BLaER1 (cell line): ENCODE measurements around the gene LST1.

Experiments
- H3K27ac ChIP-seq: shearing (Covaris generic); formaldehyde crosslinking; 2 replicates; pipeline ENCODE4 v1.8.1; 2022
- H3K27me3 ChIP-seq: shearing (Covaris generic); formaldehyde crosslinking; 2 replicates; pipeline ENCODE4 v1.8.1; 2022
- H3K36me3 ChIP-seq: shearing (Covaris generic); formaldehyde crosslinking; 2 replicates; pipeline ENCODE4 v1.8.1; 2022
- H3K4me1 ChIP-seq: shearing (Covaris generic); formaldehyde crosslinking; 2 replicates; pipeline ENCODE4 v1.8.1; 2022
- H3K4me2 ChIP-seq: shearing (Covaris generic); formaldehyde crosslinking; 2 replicates; pipeline ENCODE4 v1.8.1; 2022
- H3K4me3 ChIP-seq: shearing (Covaris generic); formaldehyde crosslinking; 2 replicates; pipeline ENCODE4 v1.8.1; 2022
- H3K9ac ChIP-seq: shearing (Covaris generic); formaldehyde crosslinking; 2 replicates; pipeline ENCODE4 v1.8.1; 2022
- H3K9me3 ChIP-seq: shearing (Covaris generic); formaldehyde crosslinking; 2 replicates; pipeline ENCODE4 v1.8.1; 2022
- H4K20me1 ChIP-seq: shearing (Covaris generic); formaldehyde crosslinking; 2 replicates; pipeline ENCODE4 v1.8.1; 2022
- Cebpa-rat ChIP-seq: shearing (Covaris generic); IDR thresholded peaks from 2 replicates; pipeline ENCODE4 v1.8.1; 2022

The LST1 gene

DNA sequence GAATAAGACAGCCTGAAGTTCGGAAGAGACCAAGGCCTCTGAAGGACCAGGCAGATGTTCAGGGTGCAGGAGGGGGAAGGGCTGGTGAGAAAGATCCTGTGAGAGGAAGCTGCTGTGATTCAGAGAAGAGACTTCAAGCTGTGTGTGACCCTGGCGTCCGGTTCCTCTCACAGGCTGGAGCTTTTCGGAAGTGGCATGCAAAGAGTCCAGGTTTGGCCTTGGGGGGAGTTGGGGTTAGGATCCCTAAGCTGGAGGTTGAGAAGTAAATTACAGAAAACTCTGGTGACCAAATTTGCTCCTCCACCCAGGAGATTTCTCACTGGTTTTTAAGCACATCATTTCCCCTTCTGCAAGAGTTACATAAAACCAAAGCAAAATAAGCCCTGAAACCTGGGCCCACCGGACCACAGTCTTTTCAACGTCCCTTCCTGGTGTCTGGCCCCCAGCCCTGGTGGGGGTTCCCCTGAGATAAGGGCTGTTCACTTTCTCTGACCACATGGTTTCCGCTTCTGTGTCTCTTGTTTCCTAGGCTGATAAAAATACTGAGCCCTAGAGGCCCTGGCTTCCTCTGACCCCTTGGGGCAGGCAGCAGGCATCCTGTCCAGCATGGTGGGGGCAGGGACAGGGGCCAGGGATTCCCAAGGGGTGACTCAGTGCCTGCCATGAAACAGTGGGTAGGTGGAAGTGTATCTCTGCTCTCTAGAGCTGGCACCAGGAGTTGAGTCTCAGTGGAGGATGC lies 25.9 kb upstream of the LST1 start:
- H3K9ac ChIP-seq, result peak overlapping the region; percentile 80
- no peak for TF ChIP-seq Cebpa-rat
- H3K27ac ChIP-seq, result peak overlapping the region; percentile 96
- H4K20me1 ChIP-seq, result no peaks in the 10 kb centered on the region
- H3K36me3 ChIP-seq, result no peaks in the 10 kb centered on the region
- H3K9me3 ChIP-seq, result no peaks in the 10 kb centered on the region
- peak overlapping the region; percentile 98 for H3K4me2 ChIP-seq
- no peaks in the 10 kb centered on the region for H3K27me3 ChIP-seq
- peaks cover 100% of the 10 kb centered on the region for H3K4me1 ChIP-seq
- H3K4me3 ChIP-seq, result peak overlapping the region; percentile 61

DNA sequence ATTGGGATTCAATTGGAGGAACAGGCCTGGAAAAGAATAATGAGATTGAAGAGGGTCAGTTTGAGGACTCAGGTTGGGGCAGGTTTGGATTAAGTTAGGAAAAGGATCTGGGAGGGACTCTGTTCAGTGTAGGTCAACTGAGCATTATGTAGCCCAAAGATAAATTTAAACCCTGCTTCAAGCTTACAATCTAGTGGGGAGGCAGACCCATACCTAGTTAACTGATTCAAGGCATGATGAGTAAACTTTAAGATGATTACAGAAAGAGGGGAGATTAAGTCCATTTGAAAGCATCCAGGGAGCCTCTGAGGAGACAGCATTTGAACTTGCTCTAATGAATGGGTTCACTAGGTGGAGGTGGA lies 25.4 kb upstream of the LST1 start:
- Histone ChIP-seq H3K27ac (peak overlapping the region; percentile 96), H3K36me3 (no peaks in the 10 kb centered on the region), H3K4me1 (peaks cover 100% of the 10 kb centered on the region), H4K20me1 (no peaks in the 10 kb centered on the region), H3K4me3 (peak overlapping the region; percentile 61), H3K4me2 (peak overlapping the region; percentile 98), H3K9ac (peak overlapping the region; percentile 80), H3K9me3 (no peaks in the 10 kb centered on the region), H3K27me3 (no peaks in the 10 kb centered on the region)
- no peak for TF ChIP-seq Cebpa-rat

DNA sequence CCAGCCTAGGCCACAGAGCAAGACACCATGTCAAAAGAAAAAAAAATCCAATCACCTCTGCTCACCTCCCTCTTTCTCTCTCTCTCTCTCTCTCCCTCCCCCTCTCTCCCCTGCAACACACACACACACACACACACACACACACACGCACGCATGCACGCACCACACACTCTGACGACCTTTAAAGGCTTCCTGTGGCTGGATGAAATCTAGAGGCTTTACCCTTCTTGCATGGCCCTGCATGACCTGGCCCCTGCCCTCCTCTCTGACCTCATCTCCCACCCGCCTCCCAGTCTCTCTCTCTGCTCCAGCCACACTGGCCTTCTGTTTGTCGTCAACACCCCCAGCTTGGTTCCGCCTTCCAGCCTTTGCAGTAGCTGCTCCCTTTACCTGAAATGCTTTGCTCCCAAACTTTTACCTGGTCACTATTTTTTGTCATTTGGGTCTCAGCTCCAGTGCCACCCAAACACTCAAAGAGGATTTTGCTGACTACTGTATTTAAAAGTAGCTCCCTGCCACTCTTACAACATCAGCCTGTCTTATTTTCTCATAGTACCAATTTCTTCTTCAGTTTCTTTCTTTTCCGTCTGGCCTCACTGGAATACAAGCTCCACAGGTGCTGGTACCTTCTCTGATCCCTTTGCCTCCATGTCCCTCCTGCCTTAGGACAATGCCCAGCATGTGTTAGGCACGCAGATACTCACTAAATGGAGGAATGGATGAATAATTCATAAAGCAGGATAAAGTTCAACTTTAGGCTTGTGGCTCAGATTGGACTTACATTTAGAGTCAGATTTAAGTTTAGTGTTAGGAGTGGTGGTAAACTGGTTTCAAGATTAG lies 18.3 kb upstream of the LST1 start:
- peak overlapping the region; percentile 98 for H3K4me2 ChIP-seq
- TF ChIP-seq Cebpa-rat, result no peak
- no peaks in the 10 kb centered on the region for H3K36me3 ChIP-seq
- H3K27me3 ChIP-seq, result no peaks in the 10 kb centered on the region
- no peak overlapping the region for H3K9ac ChIP-seq
- no peaks in the 10 kb centered on the region for H4K20me1 ChIP-seq
- H3K4me1 ChIP-seq, result peaks cover 99% of the 10 kb centered on the region
- no peaks in the 10 kb centered on the region for H3K9me3 ChIP-seq
- H3K27ac ChIP-seq, result peak overlapping the region; percentile 94
- H3K4me3 ChIP-seq, result no peak overlapping the region

- Histone ChIP-seq H3K9me3 (no peaks in the 10 kb centered on the region), H3K27ac (peak overlapping the region; percentile 94), H3K36me3 (no peaks in the 10 kb centered on the region), H3K4me1 (peaks cover 99% of the 10 kb centered on the region), H3K9ac (no peak overlapping the region), H3K4me3 (no peak overlapping the region), H3K4me2 (peak overlapping the region; percentile 98), H4K20me1 (no peaks in the 10 kb centered on the region), H3K27me3 (no peaks in the 10 kb centered on the region)
- TF ChIP-seq Cebpa-rat, result no peak
Observed at GRCh38 chr6:31568537-31568961, 17.5 kb upstream of the LST1 start.

GRCh38 chr6:31569861-31570536 lies 16.1 kb upstream of the LST1 start:
- peaks cover 99% of the 10 kb centered on the region for H3K4me1 ChIP-seq

GRCh38 chr6:31572041-31572911 lies 13.8 kb upstream of the LST1 start, which contains the start of gene LTA:
TSS of gene LTA (plus strand) at chr6:31572289. CDS start at chr6:31572743, 454 bp downstream.
- Histone ChIP-seq H3K27me3 (no peaks in the 10 kb centered on the region), H3K36me3 (peaks cover 7% of the 10 kb centered on the region), H3K4me2 (peak within 1 kb of the TSS; percentile 98), H3K4me1 (peaks cover 99% of the 10 kb centered on the region), H3K27ac (peak within 1 kb of the TSS; percentile 94), H3K9ac (peak within 1 kb of the TSS; percentile 84), H3K9me3 (no peaks in the 10 kb centered on the region), H3K4me3 (peak within 1 kb of the TSS; percentile 61), H4K20me1 (0 out of 2 replicates have a peak, but pooled peaks cover 7% of the 10 kb centered on the region)
- no peak for TF ChIP-seq Cebpa-rat

More at GRCh38 chr6:31569861-31570536, 16.1 kb upstream of the LST1 start:
- H4K20me1 ChIP-seq, result no peaks in the 10 kb centered on the region
- peak overlapping the region; percentile 94 for H3K27ac ChIP-seq
- H3K9ac ChIP-seq, result 0 out of 2 replicates have a peak overlapping the region, but pooled peaks have one; percentile 32
- H3K4me3 ChIP-seq, result no peak overlapping the region
- H3K9me3 ChIP-seq, result no peaks in the 10 kb centered on the region
- H3K4me2 ChIP-seq, result peak overlapping the region; percentile 98
- no peaks in the 10 kb centered on the region for H3K36me3 ChIP-seq
- no peaks in the 10 kb centered on the region for H3K27me3 ChIP-seq
- no peak for TF ChIP-seq Cebpa-rat

DNA sequence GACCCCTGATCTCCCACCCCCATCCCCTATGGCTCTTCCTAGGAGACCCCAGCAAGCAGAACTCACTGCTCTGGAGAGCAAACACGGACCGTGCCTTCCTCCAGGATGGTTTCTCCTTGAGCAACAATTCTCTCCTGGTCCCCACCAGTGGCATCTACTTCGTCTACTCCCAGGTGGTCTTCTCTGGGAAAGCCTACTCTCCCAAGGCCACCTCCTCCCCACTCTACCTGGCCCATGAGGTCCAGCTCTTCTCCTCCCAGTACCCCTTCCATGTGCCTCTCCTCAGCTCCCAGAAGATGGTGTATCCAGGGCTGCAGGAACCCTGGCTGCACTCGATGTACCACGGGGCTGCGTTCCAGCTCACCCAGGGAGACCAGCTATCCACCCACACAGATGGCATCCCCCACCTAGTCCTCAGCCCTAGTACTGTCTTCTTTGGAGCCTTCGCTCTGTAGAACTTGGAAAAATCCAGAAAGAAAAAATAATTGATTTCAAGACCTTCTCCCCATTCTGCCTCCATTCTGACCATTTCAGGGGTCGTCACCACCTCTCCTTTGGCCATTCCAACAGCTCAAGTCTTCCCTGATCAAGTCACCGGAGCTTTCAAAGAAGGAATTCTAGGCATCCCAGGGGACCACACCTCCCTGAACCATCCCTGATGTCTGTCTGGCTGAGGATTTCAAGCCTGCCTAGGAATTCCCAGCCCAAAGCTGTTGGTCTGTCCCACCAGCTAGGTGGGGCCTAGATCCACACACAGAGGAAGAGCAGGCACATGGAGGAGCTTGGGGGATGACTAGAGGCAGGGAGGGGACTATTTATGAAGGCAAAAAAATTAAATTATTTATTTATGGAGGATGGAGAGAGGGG lies 12.6 kb upstream of the LST1 start:
- Histone ChIP-seq H3K4me1 (peaks cover 99% of the 10 kb centered on the region), H3K4me2 (peak overlapping the region; percentile 98), H3K4me3 (no peak overlapping the region), H3K27ac (peak overlapping the region; percentile 94), H3K9me3 (no peaks in the 10 kb centered on the region), H3K9ac (0 out of 2 replicates have a peak overlapping the region, but pooled peaks have one; percentile 87), H3K27me3 (no peaks in the 10 kb centered on the region), H4K20me1 (0 out of 2 replicates have a peak, but pooled peaks cover 7% of the 10 kb centered on the region), H3K36me3 (peaks cover 19% of the 10 kb centered on the region)
- no peak for TF ChIP-seq Cebpa-rat
